NT2/D1 (cell line): ENCODE results near the gene FGD4.

Source experiments
- SUZ12 ChIP-seq: IDR thresholded peaks from 2 replicates; pipeline ENCODE4 v1.6.1; 2011; ENCODE audit not compliant: insufficient read length, insufficient read depth; ENCODE audit errors: extremely low read depth
- YY1 ChIP-seq: IDR thresholded peaks from 2 replicates; pipeline ENCODE4 v1.6.1; 2011; ENCODE audit not compliant: insufficient read length, insufficient read depth

GRCh38 chr12:32353540-32353939, 45.8 kb upstream of the FGD4 start:
- TF ChIP-seq YY1: no peak
- TF ChIP-seq SUZ12: no peak
